Loucy (cell line): ENCODE results near the gene DISC1.

ENCODE experiments used
- H2AFZ ChIP-seq: fragments of 200-600 bp; sonication (generic); 2 replicates; pipeline ENCODE4 v1.6.0; 2016; ENCODE audit warnings: antibody characterized with exemption, mild to moderate bottlenecking, low read length, moderate library complexity
- H3F3A ChIP-seq: fragments of 200-600 bp; 2 replicates; pipeline ENCODE4 v1.6.0; 2016; ENCODE audit warnings: antibody characterized with exemption, low read depth, mild to moderate bottlenecking
- H3K27me3 ChIP-seq: fragments of 200-600 bp; sonication (generic); 2 replicates; pipeline ENCODE4 v1.6.1; 2014; ENCODE audit warnings: low read length, mild to moderate bottlenecking; ENCODE audit not compliant: insufficient read depth, poor library complexity, severe bottlenecking
- H3K36me3 ChIP-seq: fragments of 200-600 bp; sonication (generic); 2 replicates; pipeline ENCODE4 v1.6.1; 2016; ENCODE audit warnings: low read length; ENCODE audit not compliant: insufficient read depth
- H3K4me1 ChIP-seq: fragments of 200-600 bp; sonication (generic); 2 replicates; pipeline ENCODE4 v1.5.1; 2014; ENCODE audit warnings: low read length, mild to moderate bottlenecking; ENCODE audit not compliant: insufficient read depth, poor library complexity, severe bottlenecking
- H3K4me2 ChIP-seq: fragments of 200-600 bp; sonication (generic); 2 replicates; pipeline ENCODE4 v1.6.0; 2014; ENCODE audit warnings: antibody characterized with exemption, low read length, low read depth, mild to moderate bottlenecking; ENCODE audit not compliant: poor library complexity, severe bottlenecking
- H3K4me3 ChIP-seq: fragments of 200-600 bp; sonication (generic); 2 replicates; pipeline ENCODE4 v1.5.1; 2014; ENCODE audit warnings: low read length, mild to moderate bottlenecking, mixed read lengths; ENCODE audit not compliant: poor library complexity, severe bottlenecking
- H3K79me2 ChIP-seq: fragments of 200-600 bp; sonication (generic); 2 replicates; pipeline ENCODE4 v1.6.1; 2014; ENCODE audit warnings: low read length; ENCODE audit not compliant: insufficient read depth
- H3K9ac ChIP-seq: fragments of 200-600 bp; sonication (generic); 2 replicates; pipeline ENCODE4 v1.6.0; 2014; ENCODE audit warnings: mild to moderate bottlenecking, low read depth, low read length, moderate library complexity; ENCODE audit not compliant: poor library complexity, severe bottlenecking
- H3K9me2 ChIP-seq: fragments of 200-600 bp; sonication (generic); replicated peaks from 2 replicates; pipeline ENCODE4 v1.6.1; 2016; ENCODE audit warnings: low read depth, low read length, mixed read lengths
- H3K9me3 ChIP-seq: fragments of 200-600 bp; sonication (generic); 2 replicates; pipeline ENCODE4 v1.6.1; 2014; ENCODE audit warnings: mild to moderate bottlenecking, antibody characterized with exemption, low read length, low read depth; ENCODE audit not compliant: insufficient read depth
- H4K20me1 ChIP-seq: fragments of 200-600 bp; sonication (generic); 2 replicates; pipeline ENCODE4 v1.6.0; 2014; ENCODE audit warnings: antibody characterized with exemption, low read length, mild to moderate bottlenecking; ENCODE audit not compliant: insufficient read depth, poor library complexity, severe bottlenecking
- CTCF ChIP-seq: fragments of 200-600 bp; sonication (generic); conservative IDR thresholded peaks from 2 replicates; pipeline ENCODE4 v1.5.1; 2014; ENCODE audit warnings: mild to moderate bottlenecking, antibody characterized with exemption, low read length
- EZH2phosphoT487 ChIP-seq: fragments of 200-600 bp; IDR thresholded peaks from 2 replicates; pipeline ENCODE4 v1.6.1; 2018; ENCODE audit warnings: antibody characterized with exemption, mild to moderate bottlenecking, moderate library complexity, borderline replicate concordance

Gene DISC1

GRCh38 chr1:231821281-231821680, 194.7 kb downstream of the DISC1 start:
- no peaks in the 10 kb centered on the region for H3K9me2 ChIP-seq
- no peaks in the 10 kb centered on the region for H3K27me3 ChIP-seq
- no peaks in the 10 kb centered on the region for H3K9me3 ChIP-seq
- H3K4me2 ChIP-seq: no peak overlapping the region
- H3K9ac ChIP-seq: no peak overlapping the region
- no peaks in the 10 kb centered on the region for H3F3A ChIP-seq
- TF ChIP-seq CTCF (no peak), EZH2phosphoT487 (no peak)
- H3K4me3 ChIP-seq: no peak overlapping the region
- no peak overlapping the region for H2AFZ ChIP-seq
- H3K4me1 ChIP-seq: no peaks in the 10 kb centered on the region
- no peaks in the 10 kb centered on the region for H4K20me1 ChIP-seq
- no peaks in the 10 kb centered on the region for H3K79me2 ChIP-seq
- H3K36me3 ChIP-seq: peaks cover 17% of the 10 kb centered on the region; the same call in 1 of the 2 replicates

GRCh38 chr1:231822041-231822440, 195.5 kb downstream of the DISC1 start:
- H3K36me3 ChIP-seq: peaks cover 19% of the 10 kb centered on the region; the same call in 1 of the 2 replicates
- TF ChIP-seq CTCF (no peak), EZH2phosphoT487 (no peak)
- H3K4me1 ChIP-seq: no peaks in the 10 kb centered on the region
- no peaks in the 10 kb centered on the region for H3F3A ChIP-seq
- H4K20me1 ChIP-seq: no peaks in the 10 kb centered on the region
- H3K4me2 ChIP-seq: no peak overlapping the region
- H3K9ac ChIP-seq: no peak overlapping the region
- no peak overlapping the region for H3K4me3 ChIP-seq
- H3K79me2 ChIP-seq: no peaks in the 10 kb centered on the region
- no peaks in the 10 kb centered on the region for H3K9me3 ChIP-seq
- H2AFZ ChIP-seq: no peak overlapping the region
- no peaks in the 10 kb centered on the region for H3K9me2 ChIP-seq
- H3K27me3 ChIP-seq: no peaks in the 10 kb centered on the region

GRCh38 chr1:231826566-231826965, 200.0 kb downstream of the DISC1 start:
- H4K20me1 ChIP-seq: no peaks in the 10 kb centered on the region
- no peaks in the 10 kb centered on the region for H3F3A ChIP-seq
- no peak overlapping the region for H3K4me2 ChIP-seq
- no peak overlapping the region for H3K4me3 ChIP-seq
- peaks cover 12% of the 10 kb centered on the region; the same call in 1 of the 2 replicates for H3K36me3 ChIP-seq
- TF ChIP-seq EZH2phosphoT487 (no peak), CTCF (no peak)
- H3K4me1 ChIP-seq: no peaks in the 10 kb centered on the region
- no peaks in the 10 kb centered on the region for H3K79me2 ChIP-seq
- no peaks in the 10 kb centered on the region for H3K9me2 ChIP-seq
- H3K9me3 ChIP-seq: no peaks in the 10 kb centered on the region
- H3K27me3 ChIP-seq: no peaks in the 10 kb centered on the region
- H2AFZ ChIP-seq: no peak overlapping the region
- no peak overlapping the region for H3K9ac ChIP-seq
